Lung (tissue), 12 donors: ENCODE data around the gene DGKE. TPM values are rescaled to one million over a fixed set of nuclear protein-coding genes. Genes with fewer than 3 reads are reported as not detected.

Experiments used
- ATAC-seq: fragments of 200-7000 bp; cut with Tn5 transposase; one replicate; pipeline ENCODE4 v1.9.1; 2020; ENCODE audit warnings: moderate number of reproducible peaks; ENCODE audit not compliant: insufficient read depth, low FRiP score
- DNase-seq, 3 donors: peaks; one replicate each; pipeline ENCODE4 v3.0.0-alpha.2; 2013 to 2017
- H3K27ac ChIP-seq, 2 donors: one replicate each; pipeline ENCODE4 v1.5.1; 2013; ENCODE audit warnings: mild to moderate bottlenecking in 2 of 2, moderate library complexity in 2 of 2, control low read depth in 1 of 2, inconsistent platforms in 1 of 2, low read depth in 1 of 2, low read length in 1 of 2
- H3K27me3 ChIP-seq, 3 donors: one replicate each; pipeline ENCODE4 v1.5.1; 2013; ENCODE audit warnings: low read length in 2 of 3; ENCODE audit not compliant: control insufficient read depth in 3 of 3, insufficient read depth in 3 of 3
- H3K36me3 ChIP-seq, 4 donors: one replicate each; pipeline ENCODE4 v1.5.1; 2013; ENCODE audit warnings: low read length in 4 of 4, mild to moderate bottlenecking in 1 of 4, moderate library complexity in 1 of 4; ENCODE audit not compliant: control insufficient read depth in 4 of 4, insufficient read depth in 4 of 4
- H3K4me1 ChIP-seq, 5 donors: one replicate each; pipeline ENCODE4 v1.5.1; 2013; ENCODE audit warnings: low read length in 5 of 5, mild to moderate bottlenecking in 2 of 5, moderate library complexity in 1 of 5; ENCODE audit not compliant: control insufficient read depth in 5 of 5, insufficient read depth in 5 of 5
- H3K4me3 ChIP-seq: one replicate; pipeline ENCODE4 v1.5.1; 2013; ENCODE audit warnings: mild to moderate bottlenecking, control low read depth, moderate library complexity
- H3K9ac ChIP-seq, 2 donors: one replicate each; pipeline ENCODE4 v1.5.1; 2013; ENCODE audit warnings: low read length in 2 of 2, control low read depth in 1 of 2; ENCODE audit not compliant: insufficient read depth in 1 of 2
- H3K9me3 ChIP-seq, 4 donors: one replicate each; pipeline ENCODE4 v1.5.1; 2013; ENCODE audit warnings: low read length in 3 of 4, mild to moderate bottlenecking in 1 of 4, moderate library complexity in 1 of 4; ENCODE audit not compliant: control insufficient read depth in 4 of 4, insufficient read depth in 3 of 4
- CTCF ChIP-seq: IDR thresholded peaks from 2 replicates; pipeline ENCODE4 v1.5.1; 2012; ENCODE audit warnings: mild to moderate bottlenecking; ENCODE audit errors: control extremely low read depth, extremely low read depth
- WGBS, 2 donors: extraction: QIAGEN DNeasy Blood & Tissue Kit; methylation state at CpG; one replicate each; pipeline ENCODE4 v1.1.7; 2013; 5-methylcytosine and 5-hydroxymethylcytosine counted together
- polyA plus RNA-seq, 2 donors: library from polyadenylated mRNA; stranded (reverse); fragments of 200-250 nt; gene quantifications; one replicate each; pipeline ENCODE4 v1.2.1, GENCODE V29; 2013
- total RNA-seq, 2 donors: library from RNA; depleted of rRNA in 1 of 2; stranded (reverse); fragments of >200 nt in 1 of 2; gene quantifications; one replicate each; pipeline ENCODE4 v1.2.1, GENCODE V29; 2014 to 2021
- donor health status: control.
- donor health status: control.
- donor health status: Bipolar disorder and iron deficiency.
- donor health status: healthy.
- donor health status: DM: yes; HTN: yes; CAD: no.

DGKE gene
- total and polyA plus RNA-seq, 4 donors, result 1.5 to 38.2 (median 5.7) TPM

- ATAC-seq (no peak), DNase-seq (no peak)
- Histone ChIP-seq H3K4me3 (no peak overlapping the region), H3K9ac (no peak overlapping the region), H3K9me3 (no peaks in the 10 kb centered on the region), H3K4me1 (peaks cover 2 to 18% (median 11%) of the 10 kb centered on the region in 5 donors), H3K27me3 (no peaks in the 10 kb centered on the region), H3K36me3 (peaks cover 0 to 17% (median 8%) of the 10 kb centered on the region in 4 donors), H3K27ac (peak overlapping the region in 1 of 2 donors; percentile 91)
- 33 to 56% methylated on average over 6 of the region's 6 CpGs for WGBS, 2 donors
- TF ChIP-seq CTCF, result no peak
Observed at GRCh38 chr17:56909742-56910508, 76.0 kb downstream of the DGKE start.

GRCh38 chr17:56910509-56911235, 76.7 kb downstream of the DGKE start:
- H3K9me3 ChIP-seq, result no peaks in the 10 kb centered on the region
- peaks cover 7 to 25% (median 12%) of the 10 kb centered on the region in 5 donors for H3K4me1 ChIP-seq
- H3K4me3 ChIP-seq, result peak overlapping the region; percentile 34
- no peak for DNase-seq
- WGBS, 2 donors, result 72 to 78% methylated on average over 7 of the region's 7 CpGs
- H3K9ac ChIP-seq, result no peak overlapping the region
- peaks cover 0 to 17% (median 6%) of the 10 kb centered on the region in 4 donors for H3K36me3 ChIP-seq
- no peak for ATAC-seq
- peak overlapping the region in 1 of 2 donors; percentile 91 for H3K27ac ChIP-seq
- no peak for TF ChIP-seq CTCF
- H3K27me3 ChIP-seq, result no peaks in the 10 kb centered on the region

- Histone ChIP-seq H3K27ac (peak overlapping the region in 1 of 2 donors; percentile 98), H3K27me3 (no peaks in the 10 kb centered on the region), H3K9me3 (no peaks in the 10 kb centered on the region), H3K4me3 (peak overlapping the region; percentile 82), H3K36me3 (peaks cover 0 to 10% (median 4%) of the 10 kb centered on the region in 4 donors), H3K9ac (no peak overlapping the region), H3K4me1 (peaks cover 7 to 26% (median 12%) of the 10 kb centered on the region in 5 donors)
- ATAC-seq (no peak), DNase-seq (peak in 1 of 3 donors; percentile 23)
- no peak for TF ChIP-seq CTCF
- WGBS, 2 donors, result 23 to 41% methylated on average over 21 of the region's 21 CpGs
Observed at GRCh38 chr17:56912105-56912999, 78.4 kb downstream of the DGKE start.
